Measurements from ENCODE around the gene ZSCAN2.

ZSCAN2 gene

DNA sequence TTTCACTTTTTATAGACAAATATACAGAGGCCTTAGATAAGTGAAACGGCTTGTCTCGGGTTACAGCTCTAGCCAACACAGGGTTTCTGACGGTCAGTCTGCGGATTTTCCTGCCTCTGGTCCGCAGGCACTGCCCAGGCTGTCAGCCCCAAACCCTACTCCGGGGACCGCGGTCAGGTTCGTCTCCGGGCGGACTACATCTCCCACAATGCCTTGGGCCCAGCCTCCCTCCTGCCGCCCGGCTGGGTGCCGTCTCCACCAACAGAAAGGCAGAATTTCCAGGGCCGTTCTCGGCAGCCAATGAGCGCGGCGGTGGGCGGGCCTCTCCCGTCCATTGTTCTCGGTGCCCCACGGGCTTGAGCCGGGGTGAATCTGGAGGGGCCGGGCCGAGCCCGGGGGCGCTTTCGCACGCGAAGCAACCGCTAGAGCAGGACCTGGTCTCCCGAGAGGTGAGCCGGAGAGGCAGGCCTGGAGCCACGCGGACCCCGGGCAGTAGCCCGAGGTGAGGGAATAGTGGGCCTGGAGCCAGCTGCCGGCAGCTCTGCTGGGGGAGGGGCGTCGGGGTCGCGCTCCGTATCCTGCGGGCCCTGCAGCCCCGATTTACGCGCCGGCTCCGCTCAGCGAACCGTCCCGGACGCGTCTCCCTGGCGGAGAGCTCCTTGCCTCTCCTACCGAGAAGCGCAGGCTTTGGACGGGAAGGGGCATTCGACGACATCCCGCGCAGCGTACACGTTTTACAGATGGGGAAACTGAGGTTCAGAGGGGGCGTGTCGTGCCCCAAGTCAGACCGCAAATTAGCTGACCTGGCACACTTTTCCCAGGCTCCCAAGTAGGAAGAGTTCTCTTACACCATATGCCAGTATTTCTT is at the start of gene ZSCAN2:
Gene ZSCAN2, plus strand, starts transcription at position 323 of the 868 bp plus-strand sequence. CDS start 2,919 bp downstream, outside the sequence.
- TF ChIP-seq, protein P1, sequence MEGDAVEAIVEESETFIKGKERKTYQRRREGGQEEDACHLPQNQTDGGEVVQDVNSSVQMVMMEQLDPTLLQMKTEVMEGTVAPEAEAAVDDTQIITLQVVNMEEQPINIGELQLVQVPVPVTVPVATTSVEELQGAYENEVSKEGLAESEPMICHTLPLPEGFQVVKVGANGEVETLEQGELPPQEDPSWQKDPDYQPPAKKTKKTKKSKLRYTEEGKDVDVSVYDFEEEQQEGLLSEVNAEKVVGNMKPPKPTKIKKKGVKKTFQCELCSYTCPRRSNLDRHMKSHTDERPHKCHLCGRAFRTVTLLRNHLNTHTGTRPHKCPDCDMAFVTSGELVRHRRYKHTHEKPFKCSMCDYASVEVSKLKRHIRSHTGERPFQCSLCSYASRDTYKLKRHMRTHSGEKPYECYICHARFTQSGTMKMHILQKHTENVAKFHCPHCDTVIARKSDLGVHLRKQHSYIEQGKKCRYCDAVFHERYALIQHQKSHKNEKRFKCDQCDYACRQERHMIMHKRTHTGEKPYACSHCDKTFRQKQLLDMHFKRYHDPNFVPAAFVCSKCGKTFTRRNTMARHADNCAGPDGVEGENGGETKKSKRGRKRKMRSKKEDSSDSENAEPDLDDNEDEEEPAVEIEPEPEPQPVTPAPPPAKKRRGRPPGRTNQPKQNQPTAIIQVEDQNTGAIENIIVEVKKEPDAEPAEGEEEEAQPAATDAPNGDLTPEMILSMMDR (IDR thresholded peaks at IDR 0.05) = no peak

DNA sequence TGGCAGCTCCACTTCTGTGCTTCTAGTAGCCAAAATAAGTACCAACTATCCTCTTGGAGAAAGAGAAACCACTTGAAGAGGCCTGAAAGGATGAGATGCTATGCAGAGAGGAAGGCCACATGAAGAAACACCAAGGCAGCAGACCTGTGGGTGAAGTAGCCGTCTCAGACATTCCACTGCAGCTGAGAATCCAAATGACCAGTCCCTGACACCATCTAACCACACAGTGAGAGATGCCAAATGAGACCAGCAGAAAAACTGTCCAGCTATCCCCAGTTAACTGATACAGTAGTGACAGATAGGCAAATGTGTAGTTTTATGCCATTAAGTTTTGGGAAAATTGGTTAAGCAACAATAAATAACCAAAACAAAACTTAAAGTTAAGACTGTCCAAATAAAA is 47.9 kb upstream of the ZSCAN2 start:
- TF ChIP-seq, protein P1 (IDR thresholded peaks at IDR 0.05) = no peak

DNA sequence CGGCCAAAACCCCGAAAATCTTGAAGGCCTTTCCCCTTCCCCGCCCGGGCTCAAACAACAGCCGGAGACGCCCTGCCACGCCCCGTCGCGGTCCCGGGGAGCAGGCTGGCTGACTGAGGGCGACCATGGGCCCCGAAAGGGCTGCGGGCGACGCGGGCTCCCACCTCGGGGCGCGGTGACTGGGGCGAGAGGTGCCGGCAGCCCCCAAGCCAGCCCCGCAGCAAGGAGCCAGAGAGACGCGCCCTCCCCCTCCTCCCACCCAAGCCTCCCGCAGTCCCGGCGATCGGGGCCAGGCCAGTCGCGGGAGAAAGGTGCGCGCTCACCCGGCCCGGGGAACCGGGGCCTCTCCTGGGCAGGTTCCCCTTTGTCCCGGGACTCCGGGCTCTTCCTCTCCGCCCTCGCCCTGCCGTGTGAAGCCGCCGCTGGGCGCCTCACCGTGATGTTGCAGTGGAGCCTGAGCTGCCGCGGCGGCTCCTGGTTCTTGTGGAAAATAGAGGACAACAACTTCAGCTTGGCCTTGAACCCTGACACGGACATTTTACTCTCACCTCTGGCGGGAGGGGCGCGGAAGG is 30.6 kb upstream of the ZSCAN2 start:
- TF ChIP-seq, protein P1 (IDR thresholded peaks at IDR 0.05) = no peak

DNA sequence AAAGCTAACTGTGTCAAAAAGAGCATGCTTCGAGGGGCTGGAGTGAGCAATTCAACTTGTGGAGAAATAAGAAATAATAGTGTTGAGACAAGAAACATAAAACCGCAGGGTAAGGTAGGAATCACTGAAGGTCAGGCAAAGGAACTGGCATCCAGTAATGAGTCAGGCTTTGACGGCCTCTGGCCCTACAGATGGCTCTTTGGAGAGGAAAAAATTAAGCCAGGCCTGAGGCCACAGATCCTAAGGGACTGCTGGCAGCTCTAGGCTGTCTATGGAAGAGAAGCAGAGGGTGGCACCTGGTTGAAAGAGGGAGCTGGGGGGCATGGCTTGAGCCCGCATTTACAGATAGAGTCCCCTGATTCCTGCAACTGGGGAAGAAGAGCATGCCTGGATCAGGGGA is 28.6 kb upstream of the ZSCAN2 start:
- TF ChIP-seq, protein P1 (IDR thresholded peaks at IDR 0.05) = no peak

DNA sequence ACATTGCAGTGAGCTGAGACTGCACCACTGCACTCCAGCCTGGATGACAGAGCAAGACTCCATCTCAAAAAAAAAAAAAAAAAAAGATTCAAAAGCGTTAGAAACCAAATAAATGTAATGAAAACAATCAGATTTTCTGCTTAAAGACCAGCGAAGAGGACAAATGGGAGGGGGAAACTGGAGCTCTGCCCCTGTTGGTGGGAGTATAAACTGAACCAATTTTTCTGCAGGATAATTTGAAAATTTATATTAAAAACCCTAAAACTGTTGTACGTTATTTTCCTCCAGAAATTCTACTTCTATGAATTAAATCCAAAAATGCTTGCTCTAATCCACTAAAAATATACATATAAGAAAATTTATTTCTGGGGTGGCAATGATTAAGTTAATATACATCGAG is 25.3 kb upstream of the ZSCAN2 start:
- TF ChIP-seq, protein P1 (IDR thresholded peaks at IDR 0.05) = no peak

DNA sequence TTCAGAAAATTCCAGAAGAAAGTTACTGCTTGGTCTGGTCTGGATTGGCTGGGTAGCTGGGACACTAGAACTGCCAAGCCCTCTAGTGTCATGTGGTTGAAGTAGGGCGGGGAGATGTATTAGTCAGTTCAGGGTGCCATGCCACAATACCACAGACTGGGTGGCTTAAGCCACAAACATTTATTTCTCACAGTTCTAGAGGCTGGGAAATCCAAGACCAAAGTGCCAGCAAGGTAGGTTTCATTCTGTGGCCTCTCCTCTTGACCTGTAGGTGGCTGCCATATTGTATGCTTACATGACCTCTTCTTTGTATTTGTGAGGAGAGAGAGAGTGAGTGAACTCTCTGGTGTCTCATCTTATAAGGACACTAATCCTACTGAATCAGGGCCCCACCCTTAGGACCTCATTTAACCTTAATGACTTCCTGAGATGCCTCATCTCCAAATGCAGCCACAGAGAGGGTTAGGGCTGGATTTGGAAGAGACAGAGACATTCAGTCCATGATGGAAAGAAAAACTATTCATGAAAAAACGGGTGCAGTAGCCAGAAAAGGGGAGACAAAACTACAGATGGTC is 18.1 kb upstream of the ZSCAN2 start:
- TF ChIP-seq, protein P1 (IDR thresholded peaks at IDR 0.05) = no peak

DNA sequence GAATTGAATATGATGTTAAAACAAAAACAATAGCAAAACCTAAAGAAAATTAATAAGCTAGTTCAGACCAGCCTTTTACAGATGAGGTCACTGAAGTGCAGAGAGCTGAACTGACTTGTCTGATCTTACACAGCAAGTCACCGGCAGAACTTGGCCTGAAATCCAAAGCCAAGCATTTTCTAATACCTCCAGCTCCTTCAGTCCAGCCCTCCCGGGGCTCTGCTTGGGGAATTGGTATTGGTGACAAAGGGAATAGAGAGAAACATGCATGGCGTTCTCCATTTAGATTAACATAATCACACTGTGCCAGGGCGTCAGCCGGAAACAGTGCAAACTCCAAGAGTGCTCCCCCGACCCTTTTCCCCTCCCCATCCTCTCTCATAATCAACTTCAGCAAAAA is 14.1 kb upstream of the ZSCAN2 start:
- TF ChIP-seq, protein P1 (IDR thresholded peaks at IDR 0.05) = no peak

All from LNCAP (cell line).